GM23338 (cell line): ENCODE data around the gene EHF. TPM values are rescaled to one million over a fixed set of nuclear protein-coding genes. Genes with fewer than 3 reads are reported as not detected.
A peak's percentile ranks its signal among the peaks of the same experiment; 100 is the strongest.

Source experiments
- ATAC-seq: fragments of 200-7000 bp; cut with Tn5 transposase; 3 replicates; pipeline ENCODE4 v1.9.1; 2020
- DNase-seq: peaks from one replicate; pipeline ENCODE4 v3.0.0-alpha.2; 2015; ENCODE audit warnings: low spot score
- H2AFZ ChIP-seq: fragments of 200-600 bp; sonication (generic); 2 replicates; pipeline ENCODE4 v1.8.0; 2016; ENCODE audit warnings: antibody characterized with exemption, mild to moderate bottlenecking, moderate library complexity
- H3F3A ChIP-seq: fragments of 200-600 bp; sonication (generic); replicated peaks from 2 replicates; pipeline ENCODE4 v1.8.0; 2017; ENCODE audit warnings: antibody characterized with exemption, mixed run types, low read depth
- H3K27ac ChIP-seq: fragments of 200-600 bp; sonication (generic); 2 replicates; pipeline ENCODE4 v1.6.1; 2016; ENCODE audit warnings: low read depth
- H3K27me3 ChIP-seq: fragments of 200-600 bp; sonication (generic); 2 replicates; pipeline ENCODE4 v1.8.0; 2016; ENCODE audit warnings: mild to moderate bottlenecking, mixed run types, moderate library complexity; ENCODE audit not compliant: insufficient read depth
- H3K36me3 ChIP-seq: fragments of 200-600 bp; sonication (generic); 2 replicates; pipeline ENCODE4 v1.8.0; 2016; ENCODE audit warnings: mild to moderate bottlenecking; ENCODE audit not compliant: insufficient read depth
- H3K4me1 ChIP-seq: fragments of 200-600 bp; sonication (generic); 2 replicates; pipeline ENCODE4 v1.8.0; 2016; ENCODE audit warnings: mild to moderate bottlenecking, moderate library complexity; ENCODE audit not compliant: insufficient read depth
- H3K4me2 ChIP-seq: fragments of 200-600 bp; sonication (generic); 2 replicates; pipeline ENCODE4 v1.7.1; 2017; ENCODE audit warnings: mixed run types
- H3K4me3 ChIP-seq: fragments of 200-600 bp; sonication (generic); 2 replicates; pipeline ENCODE4 v1.6.1; 2016; ENCODE audit warnings: mixed run types
- H3K79me2 ChIP-seq: fragments of 200-600 bp; sonication (generic); replicated peaks from 2 replicates; pipeline ENCODE4 v1.8.0; 2017; ENCODE audit warnings: mild to moderate bottlenecking; ENCODE audit not compliant: insufficient read depth
- H3K9me2 ChIP-seq: fragments of 200-600 bp; sonication (generic); 2 replicates; pipeline ENCODE4 v1.8.0; 2017; ENCODE audit not compliant: insufficient read depth
- H4K20me1 ChIP-seq: fragments of 200-600 bp; sonication (generic); replicated peaks from 2 replicates; pipeline ENCODE4 v1.8.0; 2017; ENCODE audit warnings: mild to moderate bottlenecking; ENCODE audit not compliant: insufficient read depth
- H3K27ac Mint-ChIP-seq: 2 replicates; pipeline ENCODE4 v1.8.0; 2020; ENCODE audit warnings: inconsistent platforms, mild to moderate bottlenecking, moderate library complexity, mixed read lengths
- H3K27me3 Mint-ChIP-seq: 3 replicates; pipeline ENCODE4 v1.8.0; 2022; ENCODE audit warnings: low read depth, mild to moderate bottlenecking, moderate library complexity, mixed read lengths, inconsistent platforms; ENCODE audit not compliant: insufficient read depth, poor library complexity
- H3K36me3 Mint-ChIP-seq: 3 replicates; pipeline ENCODE4 v1.8.0; 2021; ENCODE audit warnings: low read depth, mild to moderate bottlenecking, inconsistent platforms, moderate library complexity, mixed read lengths
- H3K4me1 Mint-ChIP-seq: 3 replicates; pipeline ENCODE4 v1.8.0; 2020; ENCODE audit warnings: mild to moderate bottlenecking, inconsistent platforms, mixed read lengths
- H3K4me3 Mint-ChIP-seq: 3 replicates; pipeline ENCODE4 v1.8.0; 2021; ENCODE audit warnings: moderate library complexity, mild to moderate bottlenecking, inconsistent platforms, mixed read lengths
- H3K9me3 Mint-ChIP-seq: 3 replicates; pipeline ENCODE4 v1.8.0; 2020; ENCODE audit warnings: moderate library complexity, mild to moderate bottlenecking, inconsistent platforms, mixed read lengths
- CREB1 ChIP-seq: fragments of 250-450 bp; sonication (Bioruptor Pico); IDR thresholded peaks from 2 replicates; pipeline ENCODE4 v1.5.0; 2020; ENCODE audit warnings: low read depth, mild to moderate bottlenecking, moderate library complexity
- JUNB ChIP-seq: IDR thresholded peaks from one replicate; pipeline ENCODE4 v1.6.1; 2016; ENCODE audit warnings: antibody characterized with exemption; ENCODE audit not compliant: unreplicated experiment
- NANOG ChIP-seq: IDR thresholded peaks from 2 replicates; pipeline ENCODE4 v1.6.1; 2016; ENCODE audit warnings: antibody characterized with exemption, borderline replicate concordance
- POLR2AphosphoS5 ChIP-seq: IDR thresholded peaks from 2 replicates; pipeline ENCODE4 v1.6.1; 2016; ENCODE audit warnings: antibody characterized with exemption, low read depth
- REST ChIP-seq: IDR thresholded peaks from one replicate; pipeline ENCODE4 v1.6.1; 2018; ENCODE audit warnings: antibody characterized with exemption; ENCODE audit not compliant: unreplicated experiment
- ZNF462 ChIP-seq: fragments of 250-450 bp; sonication (Bioruptor Pico); IDR thresholded peaks from 2 replicates; pipeline ENCODE4 v1.5.0; 2020; ENCODE audit warnings: mild to moderate bottlenecking, moderate library complexity
- polyA plus RNA-seq: library from polyadenylated mRNA; unstranded; fragments of >200 nt; fragmentation: Nextera tagmentation; extraction: Ambion mirVana; gene quantifications from 2 replicates; pipeline ENCODE4 v1.2.1, GENCODE V29; 2016
- total RNA-seq: library from RNA; depleted of rRNA; stranded (reverse); fragments of >200 nt; shearing (Covaris generic); gene quantifications from 2 replicates; pipeline ENCODE4 v1.2.3, GENCODE V29; 2014

The EHF gene
- total and polyA plus RNA-seq, 2 experiments from 2014 or later = not detected

- no peak overlapping the region for H3K4me3 ChIP-seq
- H3K27ac ChIP-seq = no peak overlapping the region
- Mint-ChIP-seq H3K9me3 (0 out of 3 replicates have a peak, but pooled peaks cover 3% of the 10 kb centered on the region), H3K4me1 (peaks cover 14% of the 10 kb centered on the region; the same call in 2 of the 3 replicates), H3K4me3 (no peak overlapping the region), H3K27ac (no peak overlapping the region), H3K36me3 (no peaks in the 10 kb centered on the region), H3K27me3 (peaks cover 1% of the 10 kb centered on the region)
- ATAC-seq = no peak
- no peak for TF ChIP-seq NANOG
- peaks cover 15% of the 10 kb centered on the region; the same call in 1 of the 2 replicates for H3K9me2 ChIP-seq
- no peaks in the 10 kb centered on the region for H3K36me3 ChIP-seq
- H3K79me2 ChIP-seq = no peaks in the 10 kb centered on the region
- DNase-seq = no peak
- H2AFZ ChIP-seq = 0 out of 2 replicates have a peak overlapping the region, but pooled peaks have one; percentile 43
- no peaks in the 10 kb centered on the region for H3K27me3 ChIP-seq
- H3F3A ChIP-seq = no peaks in the 10 kb centered on the region
- H3K4me1 ChIP-seq = peaks cover 7% of the 10 kb centered on the region
- H3K4me2 ChIP-seq = no peak overlapping the region
- H4K20me1 ChIP-seq = no peaks in the 10 kb centered on the region
Measured at GRCh38 chr11:34647532-34647931, 26.6 kb downstream of the EHF start.

- Histone ChIP-seq H3K4me2 (no peak overlapping the region), H3K36me3 (no peaks in the 10 kb centered on the region), H4K20me1 (no peaks in the 10 kb centered on the region), H3K27ac (no peak overlapping the region), H3K4me1 (peaks cover 7% of the 10 kb centered on the region), H3K9me2 (peaks cover 15% of the 10 kb centered on the region; the same call in 1 of the 2 replicates), H3K4me3 (no peak overlapping the region), H3F3A (no peaks in the 10 kb centered on the region), H3K27me3 (no peaks in the 10 kb centered on the region), H3K79me2 (no peaks in the 10 kb centered on the region), H2AFZ (no peak overlapping the region)
- ATAC-seq (no peak), DNase-seq (no peak)
- no peak overlapping the region for H3K27ac Mint-ChIP-seq
- peaks cover 1% of the 10 kb centered on the region for H3K27me3 Mint-ChIP-seq
- TF ChIP-seq JUNB = no peak
- no peak for TF ChIP-seq CREB1 (CRISPR knock-in tag)
- 0 out of 3 replicates have a peak, but pooled peaks cover 3% of the 10 kb centered on the region for H3K9me3 Mint-ChIP-seq
- H3K4me3 Mint-ChIP-seq = no peak overlapping the region
- peaks cover 16% of the 10 kb centered on the region; the same call in 2 of the 3 replicates for H3K4me1 Mint-ChIP-seq
- H3K36me3 Mint-ChIP-seq = no peaks in the 10 kb centered on the region
Measured at GRCh38 chr11:34648036-34648435, 27.1 kb downstream of the EHF start.

- no peaks in the 10 kb centered on the region for H3K36me3 Mint-ChIP-seq
- no peak for ATAC-seq
- H3K9me3 Mint-ChIP-seq = 0 out of 3 replicates have a peak, but pooled peaks cover 3% of the 10 kb centered on the region
- Histone ChIP-seq H3K4me2 (no peak overlapping the region), H3F3A (no peaks in the 10 kb centered on the region), H3K79me2 (no peaks in the 10 kb centered on the region), H3K9me2 (peaks cover 15% of the 10 kb centered on the region; the same call in 1 of the 2 replicates), H2AFZ (no peak overlapping the region), H3K27me3 (no peaks in the 10 kb centered on the region), H3K27ac (no peak overlapping the region), H3K4me1 (peaks cover 22% of the 10 kb centered on the region), H3K4me3 (no peak overlapping the region), H3K36me3 (no peaks in the 10 kb centered on the region), H4K20me1 (no peaks in the 10 kb centered on the region)
- H3K4me3 Mint-ChIP-seq = no peak overlapping the region
- peaks cover 1% of the 10 kb centered on the region for H3K27me3 Mint-ChIP-seq
- H3K4me1 Mint-ChIP-seq = peaks cover 27% of the 10 kb centered on the region
- DNase-seq = no peak
- H3K27ac Mint-ChIP-seq = no peak overlapping the region
- no peak for TF ChIP-seq JUNB
- no peak for TF ChIP-seq NANOG
- no peak for TF ChIP-seq ZNF462 (CRISPR knock-in tag)
- no peak for TF ChIP-seq CREB1 (CRISPR knock-in tag)
- TF ChIP-seq POLR2AphosphoS5 = no peak
- no peak for TF ChIP-seq REST
Measured at GRCh38 chr11:34649597-34649996, 28.7 kb downstream of the EHF start.
